CD14-positive monocyte (primary cell): ENCODE results near the gene ADORA2A. TPM values are rescaled to one million over a fixed set of nuclear protein-coding genes. Genes with fewer than 3 reads are reported as not detected.

ENCODE experiments used
- DNase-seq, 3 donors: peaks; one replicate each; pipeline ENCODE4 v3.0.0-alpha.2; 2011 to 2022
- H2AFZ ChIP-seq: 2 replicates; pipeline ENCODE4 v1.6.0; 2012; ENCODE audit warnings: mild to moderate bottlenecking, low read depth, low read length, inconsistent platforms; ENCODE audit not compliant: insufficient read depth, poor library complexity, severe bottlenecking
- H3K27ac ChIP-seq, 2 donors: 1 replicate in 1 of 2; 2 replicates in 1 of 2; pipeline ENCODE4 v1.5.1; 2012 to 2013; ENCODE audit warnings: low read length in 2 of 2, control low read depth in 1 of 2, inconsistent platforms in 1 of 2, low read depth in 1 of 2, mild to moderate bottlenecking in 1 of 2
- H3K27me3 ChIP-seq, 2 donors: one replicate each; pipeline versions ENCODE4 v1.6.0 to v1.6.1; 2011 to 2013; ENCODE audit warnings: low read length in 2 of 2; ENCODE audit not compliant: control insufficient read depth in 2 of 2, insufficient read depth in 2 of 2
- H3K36me3 ChIP-seq, 2 donors: replicated peaks in 1 of 2; 1 replicate in 1 of 2; 2 replicates in 1 of 2; pipeline versions ENCODE4 v1.5.1 to v1.6.1; 2012 to 2013; ENCODE audit warnings: low read length in 2 of 2, control low read depth in 1 of 2, inconsistent platforms in 1 of 2, mild to moderate bottlenecking in 1 of 2; ENCODE audit not compliant: insufficient read depth in 2 of 2, control insufficient read depth in 1 of 2
- H3K4me1 ChIP-seq, 2 donors: 1 replicate in 1 of 2; 2 replicates in 1 of 2; pipeline versions ENCODE4 v1.5.1 to v1.6.1; 2012 to 2013; ENCODE audit warnings: low read length in 2 of 2, control low read depth in 1 of 2, inconsistent platforms in 1 of 2, mild to moderate bottlenecking in 1 of 2, moderate library complexity in 1 of 2; ENCODE audit not compliant: insufficient read depth in 2 of 2, control insufficient read depth in 1 of 2
- H3K4me2 ChIP-seq: replicated peaks from 2 replicates; pipeline ENCODE3; 2012; ENCODE audit warnings: low read length, moderate library complexity, mild to moderate bottlenecking; ENCODE audit not compliant: poor library complexity, severe bottlenecking; ENCODE audit errors: extremely low read depth
- H3K4me3 ChIP-seq, 3 experiments: fragments of 200-600 bp in 1 of 3; sonication (generic) in 1 of 3; replicated peaks in 1 of 3; 1 replicate in 2 of 3; 2 replicates in 1 of 3; pipeline ENCODE4 v1.5.1; 2011 to 2013; ENCODE audit warnings: low read length in 3 of 3, mild to moderate bottlenecking in 3 of 3, control low read depth in 2 of 3, low read depth in 2 of 3, inconsistent platforms in 1 of 3, moderate library complexity in 1 of 3
- H3K79me2 ChIP-seq: 2 replicates; pipeline ENCODE4 v1.6.0; 2012; ENCODE audit warnings: mild to moderate bottlenecking, control low read depth, inconsistent platforms, low read length, moderate library complexity; ENCODE audit not compliant: insufficient read depth
- H3K9ac ChIP-seq: 2 replicates; pipeline ENCODE4 v1.6.0; 2017; ENCODE audit warnings: low read length, mild to moderate bottlenecking; ENCODE audit not compliant: insufficient read depth, poor library complexity, severe bottlenecking
- H3K9me3 ChIP-seq, 2 donors: replicated peaks in 1 of 2; 1 replicate in 1 of 2; 2 replicates in 1 of 2; pipeline versions ENCODE4 v1.5.1 to v1.6.1; 2012 to 2013; ENCODE audit warnings: low read length in 2 of 2, control low read depth in 1 of 2; ENCODE audit not compliant: control insufficient read depth in 1 of 2, insufficient read depth in 1 of 2
- H4K20me1 ChIP-seq: 2 replicates; pipeline ENCODE4 v1.6.0; 2012; ENCODE audit warnings: mild to moderate bottlenecking, low read length, control low read depth, moderate library complexity; ENCODE audit not compliant: insufficient read depth
- H3K27ac Mint-ChIP-seq, 7 donors: one replicate each; pipeline ENCODE4 v1.8.0; 2020; ENCODE audit warnings: mild to moderate bottlenecking in 7 of 7, mixed read lengths in 7 of 7, moderate library complexity in 6 of 7, inconsistent platforms in 2 of 7
- H3K27me3 Mint-ChIP-seq, 3 donors: one replicate each; pipeline ENCODE4 v1.8.0; 2021 to 2022; ENCODE audit warnings: low read depth in 3 of 3, mild to moderate bottlenecking in 3 of 3, mixed read lengths in 3 of 3, moderate library complexity in 3 of 3, inconsistent platforms in 1 of 3
- H3K36me3 Mint-ChIP-seq, 2 donors: one replicate each; pipeline ENCODE4 v1.8.0; 2020; ENCODE audit warnings: mixed read lengths in 2 of 2, inconsistent platforms in 1 of 2, mild to moderate bottlenecking in 1 of 2
- H3K4me1 Mint-ChIP-seq: one replicate; pipeline ENCODE4 v1.8.0; 2020; ENCODE audit warnings: mild to moderate bottlenecking, mixed read lengths
- H3K4me3 Mint-ChIP-seq, 2 donors: one replicate each; pipeline ENCODE4 v1.8.0; 2020; ENCODE audit warnings: mild to moderate bottlenecking in 2 of 2, mixed read lengths in 2 of 2, moderate library complexity in 1 of 2
- H3K9me3 Mint-ChIP-seq, 7 donors: one replicate each; pipeline ENCODE4 v1.8.0; 2020 to 2022; ENCODE audit warnings: mixed read lengths in 7 of 7, mild to moderate bottlenecking in 6 of 7, moderate library complexity in 6 of 7, inconsistent platforms in 2 of 7
- WGBS: methylation state at CpG from one replicate; pipeline ENCODE4 v1.1.5; 2013; ENCODE audit warnings: missing lambda C conversion rate; ENCODE audit not compliant: insufficient coverage; 5-methylcytosine and 5-hydroxymethylcytosine counted together
- intact Hi-C, 2 donors: fragments of 100-400 bp; cut with micrococcal nuclease; formaldehyde crosslinking; loops; one replicate each; pipeline versions ENCODE4 v1.15.0 to v1.15.1; 2023
- polyA plus RNA-seq, 3 donors: library from polyadenylated mRNA; depleted of rRNA in 1 of 3; unstranded in 2 of 3; stranded (reverse) in 1 of 3; fragments of 300-500 nt in 2 of 3; fragments of >200 nt in 1 of 3; fragmentation: Illumina TruSeq in 2 of 3; gene quantifications; 1 replicate in 2 of 3; 2 replicates in 1 of 3; pipeline ENCODE4 v1.2.3, GENCODE V29; 2012 to 2021
- TF ChIP-seq, protein P1 (sequence below): fragments of 200-600 bp; IDR thresholded peaks from one replicate; pipeline ENCODE4 v1.8.0; 2022; ENCODE audit warnings: antibody characterized with exemption, mild to moderate bottlenecking

ADORA2A gene
- polyA plus RNA-seq, 3 donors, result 5.8 to 10.2 (median 6.5) TPM

DNA sequence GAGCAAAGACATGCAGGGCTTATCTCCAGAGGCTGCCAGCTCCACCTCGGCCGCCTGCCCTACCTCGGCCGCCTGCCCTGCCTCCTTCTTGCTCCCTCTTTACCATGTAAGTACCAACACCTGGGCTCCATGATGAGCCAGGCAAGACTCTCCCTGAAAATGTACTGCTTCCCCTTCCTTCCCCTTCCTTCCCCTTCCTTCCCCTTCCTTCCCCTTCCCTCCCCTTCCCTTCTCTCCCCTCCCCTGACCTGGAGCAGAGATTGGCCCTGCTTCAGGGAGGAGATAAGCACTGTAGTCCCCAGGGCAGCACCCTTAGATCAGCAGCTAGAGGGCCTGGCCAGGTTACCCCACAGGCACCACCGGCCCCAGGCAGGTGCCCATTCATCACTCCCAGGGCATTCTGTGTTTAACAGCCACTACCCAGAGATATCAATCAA is 25.4 kb upstream of the ADORA2A start:
- Histone ChIP-seq H3K79me2 (no peaks in the 10 kb centered on the region), H3K9me3 (no peaks in the 10 kb centered on the region), H3K4me2 (peak overlapping the region; percentile 41), H3K9ac (peak overlapping the region; percentile 42), H3K27me3 (no peaks in the 10 kb centered on the region), H3K4me1 (peaks cover 34% of the 10 kb centered on the region in 2 donors), H3K27ac (peak overlapping the region; percentile 38 to 82), H2AFZ (no peak overlapping the region), H4K20me1 (peaks cover 12% of the 10 kb centered on the region), H3K4me3 (peak overlapping the region in 1 of 3 experiments; percentile 35), H3K36me3 (peaks cover 10 to 33% of the 10 kb centered on the region in 2 donors)
- intact Hi-C loops, result loop anchor here in 1 of 2 donors (2.0 to 5.0 kb wide), 3 partner anchors 21 to 75 kb away; no protein-coding TSS in a partner anchor
- H3K4me1 Mint-ChIP-seq, result peaks cover 46% of the 10 kb centered on the region
- H3K4me3 Mint-ChIP-seq, result peak overlapping the region; percentile 57 to 67
- DNase-seq, result peak; percentile 33 to 63 (median 41)
- H3K27me3 Mint-ChIP-seq, result peaks cover 2% of the 10 kb centered on the region in 3 donors
- peak overlapping the region; percentile 89 to 98 (median 92) for H3K27ac Mint-ChIP-seq
- H3K9me3 Mint-ChIP-seq, result peaks cover 0 to 4% (median 0%) of the 10 kb centered on the region in 7 donors
- whole genome bisulfite sequencing, result 85% methylated on average over 5 of the region's 5 CpGs
- H3K36me3 Mint-ChIP-seq, result peaks cover 51 to 58% of the 10 kb centered on the region in 2 donors
- TF ChIP-seq, protein P1, sequence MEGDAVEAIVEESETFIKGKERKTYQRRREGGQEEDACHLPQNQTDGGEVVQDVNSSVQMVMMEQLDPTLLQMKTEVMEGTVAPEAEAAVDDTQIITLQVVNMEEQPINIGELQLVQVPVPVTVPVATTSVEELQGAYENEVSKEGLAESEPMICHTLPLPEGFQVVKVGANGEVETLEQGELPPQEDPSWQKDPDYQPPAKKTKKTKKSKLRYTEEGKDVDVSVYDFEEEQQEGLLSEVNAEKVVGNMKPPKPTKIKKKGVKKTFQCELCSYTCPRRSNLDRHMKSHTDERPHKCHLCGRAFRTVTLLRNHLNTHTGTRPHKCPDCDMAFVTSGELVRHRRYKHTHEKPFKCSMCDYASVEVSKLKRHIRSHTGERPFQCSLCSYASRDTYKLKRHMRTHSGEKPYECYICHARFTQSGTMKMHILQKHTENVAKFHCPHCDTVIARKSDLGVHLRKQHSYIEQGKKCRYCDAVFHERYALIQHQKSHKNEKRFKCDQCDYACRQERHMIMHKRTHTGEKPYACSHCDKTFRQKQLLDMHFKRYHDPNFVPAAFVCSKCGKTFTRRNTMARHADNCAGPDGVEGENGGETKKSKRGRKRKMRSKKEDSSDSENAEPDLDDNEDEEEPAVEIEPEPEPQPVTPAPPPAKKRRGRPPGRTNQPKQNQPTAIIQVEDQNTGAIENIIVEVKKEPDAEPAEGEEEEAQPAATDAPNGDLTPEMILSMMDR, result no peak

DNA sequence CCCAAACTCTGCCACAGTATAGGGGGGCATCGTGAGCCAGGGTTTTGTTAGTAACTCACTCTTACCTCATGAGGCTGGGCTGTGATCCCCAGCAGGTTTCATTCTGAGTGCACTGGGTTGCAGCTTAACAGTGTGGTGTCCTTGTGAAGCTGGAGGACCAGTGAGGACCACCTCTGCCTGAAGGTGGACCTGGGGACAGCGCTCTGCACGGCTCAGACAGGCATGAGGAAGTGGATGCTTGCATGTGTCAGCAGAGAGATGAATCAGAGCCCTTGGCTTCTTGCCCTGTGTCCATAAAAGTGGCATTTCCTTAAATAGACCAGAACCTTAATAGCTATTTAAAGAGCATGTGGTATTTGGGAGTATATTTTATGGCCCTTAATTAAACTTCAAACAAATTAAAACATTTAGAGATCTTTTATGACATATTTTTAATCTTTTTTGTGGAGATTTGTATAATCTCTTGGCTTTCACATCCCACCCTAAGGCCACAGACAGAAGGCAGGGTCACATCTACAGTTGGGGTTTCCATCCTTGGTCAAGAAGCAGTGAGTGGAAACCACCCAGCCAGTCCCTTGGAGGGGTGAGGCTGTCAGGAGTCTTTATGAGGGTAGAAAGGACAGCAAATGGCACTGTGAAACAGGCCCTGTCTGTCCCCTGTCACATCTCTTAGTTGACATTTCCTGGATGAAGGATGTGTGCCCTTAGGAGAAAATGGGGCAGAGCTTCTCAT is 24.8 kb upstream of the ADORA2A start:
- H3K9me3 Mint-ChIP-seq, result peaks cover 0 to 4% (median 0%) of the 10 kb centered on the region in 7 donors
- Histone ChIP-seq H3K36me3 (peaks cover 10 to 31% of the 10 kb centered on the region in 2 donors), H3K4me1 (peaks cover 34% of the 10 kb centered on the region in 2 donors), H4K20me1 (peaks cover 12% of the 10 kb centered on the region), H2AFZ (no peak overlapping the region), H3K9ac (peak overlapping the region; percentile 42), H3K4me3 (peak overlapping the region in 1 of 3 experiments; percentile 35), H3K79me2 (no peaks in the 10 kb centered on the region), H3K27me3 (no peaks in the 10 kb centered on the region), H3K27ac (peak overlapping the region; percentile 38 to 82), H3K4me2 (peak overlapping the region; percentile 41), H3K9me3 (no peaks in the 10 kb centered on the region)
- peaks cover 49% of the 10 kb centered on the region for H3K4me1 Mint-ChIP-seq
- DNase-seq, result peak; percentile 94 to 98 (median 97)
- H3K27me3 Mint-ChIP-seq, result peaks cover 2% of the 10 kb centered on the region in 3 donors
- H3K27ac Mint-ChIP-seq, result peak overlapping the region; percentile 89 to 98 (median 92)
- WGBS, result 0% methylated on average over 2 of the region's 3 CpGs
- intact Hi-C loops, result loop anchor here in 1 of 2 donors (2.0 to 5.0 kb wide), 3 partner anchors 20 to 75 kb away; no protein-coding TSS in a partner anchor
- H3K36me3 Mint-ChIP-seq, result peaks cover 53 to 61% of the 10 kb centered on the region in 2 donors
- TF ChIP-seq, protein P1, result no peak
- H3K4me3 Mint-ChIP-seq, result peak overlapping the region; percentile 57 to 67
